Measurements from ENCODE around the gene DEDD. TPM values are rescaled to one million over a fixed set of nuclear protein-coding genes. Genes with fewer than 3 reads are reported as not detected.

The DEDD gene
- total and polyA plus RNA-seq, 2 of the 13 experiments (the other 11 are each of a cell fraction or from before 2014, with no cell fraction given) = 12.6 to 27.8 TPM

- TF ChIP-seq ZBED4 (CRISPR knock-in tag; IDR thresholded peaks at IDR 0.05; ENCODE audit: borderline replicate concordance) = peak; percentile 81; the same call in 1 of the 2 replicates
- TF ChIP-seq ZBTB2 (CRISPR knock-in tag; IDR thresholded peaks at IDR 0.05; ENCODE audit: low read depth) = no peak
- TF ChIP-seq KLF12 (CRISPR knock-in tag; IDR thresholded peaks at IDR 0.05; ENCODE audit: borderline replicate concordance) = 0 out of 2 replicates have a peak, but pooled peaks have one; percentile 22
- peak; percentile 49; the same call in 1 of the 2 replicates for TF ChIP-seq HCFC1 (IDR thresholded peaks at IDR 0.05; ENCODE audit: low read depth, low read length)
- TF ChIP-seq PRDM15 (CRISPR knock-in tag; IDR thresholded peaks at IDR 0.05) = no peak
- no peak for TF ChIP-seq SRSF4 (IDR thresholded peaks at IDR 0.05; ENCODE audit: low read depth, low read length, poor library complexity, severe bottlenecking)
- TF ChIP-seq ZNF264 (CRISPR knock-in tag; IDR thresholded peaks at IDR 0.05) = peak; percentile 99
- TF ChIP-seq UBTF (CRISPR knock-in tag; IDR thresholded peaks at IDR 0.05) = peak; percentile 75
- no peak; the same call in 1 of the 2 replicates for TF ChIP-seq ZNF431 (CRISPR knock-in tag; IDR thresholded peaks at IDR 0.05; ENCODE audit: borderline replicate concordance, low read depth)
- no peak; the same call in 1 of the 2 replicates for TF ChIP-seq ZNF136 (CRISPR knock-in tag; IDR thresholded peaks at IDR 0.05; ENCODE audit: low read depth)
- no peak for TF ChIP-seq PLSCR1 (CRISPR knock-in tag; IDR thresholded peaks at IDR 0.05; ENCODE audit: borderline replicate concordance)
- TF ChIP-seq ZNF143 (CRISPR knock-in tag; IDR thresholded peaks at IDR 0.05) = 0 out of 2 replicates have a peak, but pooled peaks have one; percentile 53
Measured at GRCh38 chr1:161177112-161177935, 44.9 kb upstream of the DEDD start, which contains the start of gene B4GALT3 (continued).

Measured in HepG2 (cell line).